ENCODE results near the gene UBXN7.
"Not testable (repeated sequence)": the region's sequence is repeated elsewhere in the genome, so short reads cannot be mapped to it uniquely, and the experiment has no call there.

The UBXN7 gene

DNA sequence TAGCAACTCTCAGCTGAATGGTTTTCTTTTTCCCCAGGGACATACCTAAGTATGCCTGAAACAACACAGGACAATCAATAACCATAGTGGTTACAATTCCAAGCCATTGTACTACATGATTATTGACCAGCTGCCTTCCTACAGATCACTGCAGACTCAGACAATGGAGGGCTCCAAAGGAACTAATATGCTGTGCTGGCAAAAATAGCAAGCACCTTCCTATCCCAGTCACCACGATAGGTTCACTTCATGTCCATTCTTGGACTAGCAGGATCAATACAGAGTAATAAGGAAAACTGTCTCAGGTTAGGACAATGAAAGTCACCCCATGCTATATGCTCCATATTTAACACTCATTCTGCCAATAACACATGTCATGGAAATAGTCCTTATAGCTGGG is 76.6 kb downstream of the UBXN7 start:
- no peak for DNase-seq (ENCODE audit: low spot score)

DNA sequence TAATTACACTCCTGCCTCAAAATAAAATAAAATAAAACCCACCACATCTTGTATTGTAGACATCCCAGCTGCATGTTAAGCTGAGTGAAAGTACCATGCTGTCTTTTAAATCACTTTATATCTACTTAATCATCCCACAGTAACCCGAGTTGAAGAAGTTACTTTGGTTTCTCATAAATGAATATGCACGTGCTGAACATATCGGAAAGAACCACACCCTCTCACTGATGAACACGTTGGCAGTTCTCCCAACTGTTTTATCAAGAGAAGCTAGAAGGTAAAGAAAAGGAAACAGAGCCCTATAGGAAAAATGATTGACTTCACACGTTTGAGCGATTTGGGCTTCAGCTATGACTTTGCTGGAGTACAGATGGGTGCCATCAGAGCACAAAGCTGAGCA is 78.1 kb downstream of the UBXN7 start:
- DNase-seq (ENCODE audit: low spot score), result no peak

DNA sequence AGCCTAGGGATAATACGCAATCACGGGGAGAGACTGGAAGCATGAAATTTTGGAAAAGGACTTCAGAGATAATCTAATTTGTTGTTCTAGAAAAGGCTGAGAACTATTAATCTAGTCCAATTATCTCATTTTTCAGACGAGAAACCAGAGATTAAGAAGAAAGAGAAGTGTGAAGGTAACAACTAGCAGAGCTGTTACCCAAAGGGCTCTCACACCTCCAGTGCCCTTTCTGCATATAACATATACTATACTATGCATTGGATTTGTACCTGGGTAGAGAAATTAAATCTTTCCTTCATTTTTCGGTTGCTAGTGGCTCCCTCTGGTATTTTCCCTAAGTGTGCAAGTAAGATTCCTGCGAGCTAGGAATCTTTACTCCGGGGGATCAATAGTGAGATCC is 80.7 kb downstream of the UBXN7 start:
- DNase-seq (ENCODE audit: low spot score), result no peak

DNA sequence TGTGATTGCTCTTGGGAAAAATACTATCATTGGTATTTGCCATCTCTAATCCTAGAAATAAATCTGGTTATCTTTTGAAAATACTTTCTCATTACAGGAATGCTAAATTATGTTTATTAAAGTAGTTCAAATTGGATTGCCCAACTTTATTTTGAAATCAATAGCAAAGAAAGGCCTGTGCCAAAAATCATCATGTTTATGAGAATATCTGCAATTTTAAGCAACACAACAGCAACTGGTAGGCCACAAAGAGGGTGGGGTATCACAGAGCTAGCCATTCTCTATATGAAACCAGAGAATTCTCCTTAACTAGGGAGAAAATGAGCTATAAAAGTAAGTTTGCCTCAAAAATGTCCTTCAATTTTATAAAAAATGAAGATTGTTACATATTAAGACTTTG is 82.2 kb downstream of the UBXN7 start:
- no peak for DNase-seq (ENCODE audit: low spot score)

DNA sequence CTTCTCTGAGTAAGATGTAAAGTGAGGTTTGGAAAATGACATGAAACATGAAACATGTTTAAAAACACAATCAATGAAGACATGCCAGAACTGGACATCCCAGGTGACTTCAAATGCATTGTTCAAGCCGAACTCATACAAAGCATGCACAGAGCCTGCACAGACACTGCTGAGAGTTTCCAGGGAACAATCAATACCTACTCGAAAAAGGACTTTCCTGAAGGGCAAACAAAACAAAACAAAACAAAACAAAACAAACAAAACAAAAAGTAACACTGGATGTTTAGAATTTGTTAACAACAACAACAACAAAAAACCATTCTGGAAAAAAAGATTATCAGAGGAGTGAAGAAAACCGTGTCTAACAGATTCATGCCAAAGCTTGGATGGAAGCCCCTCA is 83.5 kb downstream of the UBXN7 start:
- DNase-seq (ENCODE audit: low spot score), result no peak

DNA sequence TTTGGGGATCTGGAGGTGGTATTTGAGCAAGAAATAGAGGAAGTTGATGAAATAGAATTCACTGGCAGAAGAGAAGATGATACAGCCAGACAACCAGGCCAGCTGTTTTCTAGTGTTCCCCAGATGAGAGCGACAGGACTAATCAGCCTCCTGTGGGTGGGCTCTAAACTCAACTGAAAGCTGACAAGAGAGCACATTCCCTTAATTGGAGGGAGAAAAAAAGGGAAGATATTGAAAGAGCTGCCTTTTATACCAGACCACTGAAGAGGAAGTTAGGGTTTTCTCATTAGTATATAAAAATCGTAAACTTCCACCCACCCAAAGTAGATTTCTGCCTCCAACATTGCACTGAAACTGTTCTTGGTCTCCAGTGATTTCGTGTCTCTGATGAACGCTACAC is 87.6 kb downstream of the UBXN7 start:
- no peak for DNase-seq (ENCODE audit: low spot score)

DNA sequence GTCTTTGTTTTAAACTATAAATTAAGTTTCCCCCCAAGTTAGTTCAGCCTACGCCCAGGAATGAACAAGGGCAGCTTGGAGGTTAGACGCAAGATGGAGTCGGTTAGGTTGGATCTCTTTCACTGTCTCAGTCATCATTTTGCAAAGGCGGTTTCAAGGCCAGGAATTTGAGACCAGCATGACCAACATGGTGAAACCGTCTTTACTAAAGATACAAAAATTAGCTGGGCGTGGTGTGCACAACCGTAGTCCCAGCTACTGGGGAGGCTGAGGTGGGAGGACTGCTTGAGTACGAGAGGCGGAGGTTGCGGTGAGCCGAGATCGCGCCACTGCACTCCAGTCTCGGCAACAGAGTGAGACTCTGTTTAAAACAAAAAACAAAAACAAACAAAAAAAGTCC is 88.3 kb downstream of the UBXN7 start:
- not testable (repeated sequence) for DNase-seq (ENCODE audit: low spot score)

DNA sequence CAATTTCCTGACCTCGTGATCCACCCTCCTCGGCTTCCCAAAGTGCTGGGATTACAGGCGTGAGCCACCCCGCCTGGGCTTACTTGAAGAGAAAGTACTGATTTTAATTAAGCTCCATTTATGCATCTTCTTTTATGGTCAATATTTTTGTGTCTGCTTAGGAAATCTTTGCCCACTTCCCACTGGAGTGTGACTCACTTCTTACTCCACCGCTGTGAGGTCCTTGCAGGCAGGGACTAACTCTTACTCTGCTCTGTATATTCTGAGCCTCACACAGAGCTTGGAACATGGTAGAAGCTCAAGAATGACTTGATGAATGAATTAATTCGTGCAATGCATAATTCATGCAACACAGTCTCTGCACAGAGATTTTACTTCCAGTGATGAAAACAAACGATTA is 91.1 kb downstream of the UBXN7 start:
- no peak for DNase-seq (ENCODE audit: low spot score)

DNA sequence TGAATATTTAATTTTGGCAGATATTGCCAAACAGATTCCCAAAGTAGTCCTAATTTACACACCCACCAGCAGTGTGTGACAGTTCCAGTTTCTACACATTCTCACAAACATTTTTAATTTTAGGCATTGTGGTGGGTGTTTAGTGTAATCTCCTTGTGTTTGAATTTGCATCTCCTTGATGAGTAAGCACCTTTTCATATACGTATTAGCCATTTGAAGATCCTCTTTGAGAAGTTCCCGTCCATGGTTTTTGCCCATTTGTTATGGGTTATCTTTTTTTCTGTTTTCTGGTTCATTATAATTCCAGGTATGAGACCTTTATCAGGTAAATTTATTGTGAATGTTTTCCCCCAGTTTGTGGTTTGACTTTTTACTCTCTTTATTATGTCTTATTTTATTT is 91.8 kb downstream of the UBXN7 start:
- no peak for DNase-seq (ENCODE audit: low spot score)

DNA sequence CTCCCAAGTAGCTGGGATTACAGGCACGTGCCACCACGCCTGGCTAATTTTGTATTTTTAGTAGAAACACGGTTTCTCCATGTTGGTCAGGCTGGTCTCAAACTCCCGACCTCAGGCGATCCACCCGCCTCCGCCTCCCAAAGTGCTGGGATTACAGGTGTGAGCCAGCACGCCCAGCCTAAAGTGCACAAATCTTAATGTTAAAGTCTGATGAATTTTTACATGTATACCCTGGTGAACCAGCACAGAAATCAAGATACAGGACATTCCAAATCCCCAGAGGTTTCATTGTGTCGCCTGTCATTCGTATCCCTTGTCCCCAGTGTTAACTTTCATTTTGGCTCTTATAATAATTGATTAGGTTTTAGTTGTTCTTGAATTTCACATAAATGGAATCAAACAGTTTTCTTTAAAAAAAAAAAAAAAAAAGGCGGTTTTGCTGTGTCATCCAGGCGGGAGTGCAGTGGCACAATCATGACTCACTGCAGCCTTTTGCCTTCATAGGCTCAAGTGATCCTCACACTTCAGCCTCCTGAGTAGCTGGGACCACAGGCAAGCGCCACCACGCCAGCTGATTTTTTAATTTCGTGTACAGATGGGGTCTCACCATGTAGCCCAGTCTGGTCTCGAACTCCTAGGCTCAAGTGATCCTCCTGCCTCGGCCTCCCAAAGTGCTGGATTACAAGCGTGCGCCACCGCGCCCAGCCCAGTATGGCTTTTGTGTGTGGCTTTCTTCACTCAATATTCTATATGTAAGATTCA is 92.6 kb downstream of the UBXN7 start:
- DNase-seq (ENCODE audit: low spot score), result no peak

DNA sequence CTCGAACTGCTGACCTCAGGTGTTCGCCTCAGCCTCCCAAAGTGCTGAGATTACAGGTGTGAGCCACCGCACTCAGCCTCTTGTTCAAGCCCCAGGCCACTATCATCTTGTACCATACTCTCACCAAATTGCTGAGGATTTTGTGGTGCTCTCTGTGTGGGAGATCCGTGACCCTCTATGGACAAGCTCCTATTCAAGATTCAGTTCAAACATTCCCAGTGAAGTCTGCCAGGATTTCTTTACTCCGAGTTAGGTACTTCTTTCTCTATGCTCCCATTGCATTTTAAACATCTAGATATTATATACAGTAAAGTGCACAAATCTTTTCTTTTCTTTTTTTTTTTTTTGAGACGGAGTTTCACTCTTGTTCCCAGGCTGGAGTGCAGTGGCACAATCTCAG is 93.2 kb downstream of the UBXN7 start:
- no peak for DNase-seq (ENCODE audit: low spot score)

DNA sequence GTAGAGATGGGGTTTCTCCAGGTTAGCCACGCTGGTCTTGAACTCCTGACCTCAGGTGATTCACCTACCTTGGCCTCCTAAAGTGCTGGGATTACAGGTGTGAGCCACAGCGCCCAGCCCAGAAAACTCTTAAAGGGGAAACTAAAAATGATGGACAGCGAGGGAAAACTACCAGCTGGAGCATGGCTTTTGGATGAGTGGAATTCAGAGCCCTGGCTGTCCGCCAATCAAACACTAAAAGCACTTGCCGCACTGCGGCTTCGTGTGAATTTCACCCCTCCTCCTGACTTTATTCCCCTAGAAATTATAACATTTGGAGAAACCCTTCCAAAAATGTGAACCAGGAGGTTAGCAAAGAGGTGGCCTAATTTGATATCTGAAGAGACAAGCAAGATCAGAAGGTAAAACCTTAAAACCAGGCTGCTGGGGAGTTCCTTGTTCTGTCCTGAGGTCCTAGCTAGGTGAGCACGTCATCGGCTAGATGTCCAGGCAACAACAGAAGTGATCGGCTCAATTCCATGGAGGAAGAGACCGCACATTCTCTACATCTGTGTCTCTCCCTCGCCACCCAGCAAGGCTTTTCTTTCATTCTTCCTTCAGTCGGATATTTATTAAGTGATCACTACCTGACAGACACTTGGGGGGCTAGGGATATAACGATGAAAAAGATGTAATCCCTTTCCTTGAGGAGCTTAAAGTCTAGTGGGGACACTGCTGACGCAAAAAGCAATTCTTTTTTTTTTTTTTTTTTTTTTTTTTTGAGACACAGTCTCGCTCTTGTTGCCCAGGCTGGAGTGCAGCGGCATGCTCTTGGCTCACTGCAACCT is 95.7 kb downstream of the UBXN7 start:
- DNase-seq (ENCODE audit: low spot score), result no peak

DNA sequence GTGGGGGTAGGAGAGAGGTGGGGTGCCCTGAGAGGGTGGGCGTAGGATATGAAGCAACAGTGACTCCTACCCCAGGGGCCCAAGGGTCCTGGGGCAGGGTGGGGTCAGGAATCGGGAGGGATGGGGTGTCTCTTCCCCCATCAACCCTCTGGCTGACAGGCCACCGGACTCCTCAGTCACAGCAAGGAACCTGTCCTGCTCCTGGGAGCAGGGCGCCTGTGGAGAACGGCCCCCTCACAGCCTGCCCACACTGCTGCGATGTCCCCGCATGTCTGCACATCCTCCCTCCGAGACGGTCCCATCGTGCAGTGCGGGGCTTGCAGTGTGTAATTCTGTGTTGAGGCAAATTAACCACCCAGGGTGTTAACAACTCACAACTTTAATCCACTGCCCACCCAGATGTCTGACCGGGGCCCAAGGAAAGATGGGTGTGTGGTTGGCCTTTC is 96.7 kb downstream of the UBXN7 start:
- no peak for DNase-seq (ENCODE audit: low spot score)

DNA sequence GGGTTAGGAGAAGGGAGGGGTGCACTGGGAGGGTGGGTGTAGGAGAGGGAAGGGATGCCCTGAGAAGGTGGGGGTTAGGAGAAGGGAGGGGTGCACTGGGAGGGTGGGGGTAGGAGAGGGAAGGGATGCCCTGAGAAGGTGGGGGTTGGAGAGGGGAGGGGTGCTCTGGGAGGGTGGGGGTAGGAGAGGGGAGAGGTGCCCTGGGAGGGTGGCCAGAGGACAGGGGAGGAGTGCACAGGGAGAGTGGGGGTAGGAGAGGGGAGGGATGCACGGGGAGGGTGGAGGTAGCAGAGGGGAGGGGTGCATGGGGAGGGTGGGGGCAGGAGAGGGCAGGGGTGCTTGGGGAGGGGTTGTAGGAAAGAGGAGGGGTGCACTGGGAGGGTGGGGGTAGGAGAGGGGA is 97.2 kb downstream of the UBXN7 start:
- DNase-seq (ENCODE audit: low spot score), result no peak

DNA sequence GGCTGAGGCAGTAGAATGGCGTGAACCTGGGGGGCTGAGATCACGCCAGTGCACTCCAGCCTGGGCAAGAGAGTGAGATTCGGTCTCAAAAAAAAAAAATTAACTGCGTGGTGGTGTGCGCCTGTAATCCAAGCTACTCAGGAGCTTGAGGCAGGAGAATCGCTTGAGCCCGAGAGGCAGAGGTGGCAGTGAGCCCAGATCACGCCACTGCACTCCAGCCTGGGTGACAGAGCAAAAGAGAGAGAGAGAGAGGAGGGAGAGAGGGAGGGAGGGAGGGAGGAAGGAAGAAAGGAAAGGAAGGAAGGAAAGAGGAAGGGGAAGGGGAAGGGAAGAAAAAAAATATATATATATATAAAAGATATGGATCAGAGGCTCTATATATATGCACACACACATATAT is 100.1 kb downstream of the UBXN7 start:
- no peak for DNase-seq (ENCODE audit: low spot score)

DNA sequence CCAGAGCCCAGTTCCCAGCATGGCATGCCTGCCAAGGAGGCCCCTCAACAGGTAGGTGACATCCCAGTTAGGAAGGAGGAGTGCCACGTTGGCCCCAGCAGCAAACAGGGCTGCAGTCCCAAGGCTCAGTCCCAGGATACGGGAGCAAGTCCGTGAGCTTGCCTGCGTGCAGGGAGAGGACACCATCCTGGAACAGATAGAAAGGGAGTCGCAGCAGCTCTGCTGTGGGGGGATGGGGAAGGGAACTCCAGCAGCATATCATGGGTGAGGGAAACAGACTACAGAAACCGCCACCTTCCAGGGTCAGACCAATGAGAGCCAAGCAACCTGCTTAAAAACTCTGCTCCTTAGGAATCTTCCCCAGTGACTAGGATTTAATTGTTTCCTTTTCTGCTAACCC is 104.8 kb downstream of the UBXN7 start:
- no peak for DNase-seq (ENCODE audit: low spot score)

DNA sequence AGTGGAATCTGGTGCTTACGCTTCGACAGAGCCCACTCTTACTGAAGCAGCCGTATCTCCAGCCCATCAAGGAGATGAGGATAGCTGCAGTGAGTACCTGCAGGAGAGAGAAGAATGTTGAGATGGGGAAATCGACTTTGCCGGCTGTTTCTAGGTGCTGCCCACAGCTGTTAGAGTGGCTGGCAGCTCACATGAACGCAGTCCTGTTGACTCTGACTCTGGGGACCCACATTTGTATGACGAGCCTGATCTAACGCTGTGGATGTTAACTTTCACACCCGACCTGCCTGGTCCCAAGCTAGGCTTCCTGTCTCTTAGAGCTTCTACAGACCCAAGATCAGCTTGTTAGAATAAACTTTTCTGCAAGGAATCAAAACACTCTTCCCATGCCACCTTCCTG is 105.3 kb downstream of the UBXN7 start:
- no peak for DNase-seq (ENCODE audit: low spot score)

DNA sequence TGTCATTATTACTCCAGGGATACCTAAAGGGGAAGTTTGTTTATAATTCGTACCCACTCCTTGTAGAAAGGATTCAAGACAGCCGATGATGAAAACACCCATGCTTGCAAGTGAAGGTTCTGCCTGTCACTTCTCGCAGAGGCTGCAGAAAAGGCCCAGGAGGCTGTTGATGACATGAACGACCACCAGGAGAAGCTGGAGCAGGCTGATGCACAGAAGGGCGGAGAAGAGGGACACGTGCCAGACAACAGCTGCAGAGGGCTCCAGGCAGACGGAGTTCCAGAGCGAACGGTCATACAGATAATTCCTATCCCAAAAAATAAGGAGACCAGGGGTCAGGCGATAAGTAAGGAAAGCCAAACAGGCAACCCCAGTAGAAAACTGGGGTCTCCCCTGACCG is 108.5 kb downstream of the UBXN7 start:
- no peak for DNase-seq (ENCODE audit: low spot score)

DNA sequence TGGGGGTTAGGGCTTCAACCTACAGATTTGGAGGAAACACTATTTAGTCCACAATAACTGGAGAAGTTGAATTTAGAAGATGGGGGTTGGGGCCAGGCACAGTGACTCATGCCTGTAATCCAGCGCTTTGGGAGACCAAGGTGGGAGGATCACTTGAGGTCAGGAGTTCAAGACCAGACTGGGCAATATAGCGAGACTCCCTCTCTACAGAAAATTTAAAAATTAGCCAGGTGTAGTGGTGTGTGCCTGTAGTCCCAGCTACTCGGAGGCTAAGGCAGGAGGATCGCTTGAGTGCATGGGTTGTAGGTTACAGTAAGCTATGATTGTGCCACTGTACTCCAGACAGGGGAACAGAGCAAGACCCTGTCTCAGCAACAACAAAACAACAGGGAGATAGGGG is 109.2 kb downstream of the UBXN7 start:
- no peak for DNase-seq (ENCODE audit: low spot score)

DNA sequence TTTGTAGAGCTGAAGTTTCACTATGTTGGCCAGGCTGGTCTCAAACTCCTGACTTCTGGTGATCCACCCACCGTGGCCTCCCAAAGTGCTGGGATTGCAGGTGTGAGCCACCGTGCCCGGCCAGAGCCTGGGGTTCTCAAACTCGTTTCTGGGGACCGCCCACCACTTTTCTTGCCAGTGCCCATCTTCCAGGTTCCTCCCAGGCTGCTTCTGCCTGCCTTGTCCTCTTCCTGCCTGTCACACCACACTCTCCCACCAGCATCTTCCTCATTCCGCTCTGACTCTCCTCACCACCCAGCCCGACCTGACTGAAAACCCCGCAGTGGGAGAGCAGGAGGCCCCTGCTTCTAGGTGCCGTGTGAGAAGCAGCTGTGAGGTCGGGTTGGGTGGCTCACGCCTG is 111.1 kb downstream of the UBXN7 start:
- no peak for DNase-seq (ENCODE audit: low spot score)

DNA sequence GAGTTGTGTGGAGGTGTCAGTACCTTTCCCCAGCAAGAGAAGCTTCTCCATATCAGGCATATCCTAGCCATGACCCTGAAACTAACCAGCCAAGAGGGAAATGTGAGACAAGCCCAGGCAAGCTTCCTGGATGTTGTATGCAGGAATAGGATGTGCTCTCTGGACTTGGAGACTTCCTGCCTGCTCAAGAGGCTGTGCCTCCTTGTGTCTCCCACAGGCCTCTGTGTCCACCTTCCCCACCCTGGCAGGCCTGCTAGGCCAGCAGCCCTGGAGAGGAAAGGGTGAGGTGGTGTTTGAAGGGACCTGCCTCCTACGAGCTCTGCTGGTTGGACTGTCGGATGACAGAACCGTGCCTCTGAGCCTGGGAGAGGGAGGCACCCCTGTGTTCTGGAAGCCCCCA is 112.1 kb downstream of the UBXN7 start:
- no peak for DNase-seq (ENCODE audit: low spot score)

DNA sequence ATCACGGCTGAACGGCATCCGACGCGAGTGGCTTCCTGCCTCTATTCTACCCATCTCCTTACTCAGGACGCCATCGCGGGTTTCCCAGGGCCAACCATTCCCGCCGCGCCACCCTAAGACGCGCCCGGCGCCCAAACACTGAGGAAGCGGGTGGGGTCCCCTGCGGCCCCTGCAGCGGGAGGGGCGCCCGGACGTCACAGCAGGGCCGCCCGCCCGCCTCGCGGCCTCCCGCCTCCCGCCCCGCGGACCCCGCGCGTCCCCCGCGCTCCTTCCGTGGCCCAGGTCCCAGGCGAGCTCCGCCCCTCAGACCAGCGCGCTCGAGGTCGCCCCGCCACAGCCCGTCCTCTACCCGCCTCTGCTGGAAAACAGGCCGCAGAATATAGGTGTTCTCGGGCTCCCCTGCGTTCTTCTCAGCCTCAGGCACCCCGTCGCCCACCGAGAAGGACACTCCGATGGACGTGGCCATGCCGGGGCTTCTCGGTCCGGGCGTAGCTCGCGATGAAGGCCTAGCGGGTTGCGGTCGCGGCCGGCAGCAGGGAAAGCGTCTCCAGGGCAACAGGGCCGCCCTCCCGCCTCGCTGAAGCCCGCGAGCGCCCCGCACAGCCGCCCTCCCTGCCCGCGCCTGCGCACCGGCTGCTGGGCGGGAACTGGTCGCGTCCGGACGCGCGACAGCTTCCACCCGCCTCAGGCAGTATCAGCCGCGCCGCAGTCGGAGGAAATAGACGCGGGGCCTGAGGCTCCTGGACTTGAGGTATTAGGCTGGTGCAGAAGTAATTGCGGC is 114.3 kb downstream of the UBXN7 start, which contains the start of gene DYNLT2B:
Gene DYNLT2B (minus strand): TSS at position 554 of the 781 bp plus-strand sequence. CDS start 88 bp downstream, at position 466.
- DNase-seq (ENCODE audit: low spot score), result peak; percentile 94

All from HuH-7 (cell line).